Gastrocnemius medialis (tissue), 4 donors: ENCODE results near the gene SCN2A. TPM values are rescaled to one million over a fixed set of nuclear protein-coding genes. Genes with fewer than 3 reads are reported as not detected.
"Not testable (repeated sequence)": the region's sequence is repeated elsewhere in the genome, so short reads cannot be mapped to it uniquely, and the experiment has no call there.

ENCODE experiments used
- ATAC-seq, 2 donors: fragments of 150-250 bp; one replicate each; pipeline ENCODE4 v1.9.1; 2016
- DNase-seq, 2 donors: peaks; one replicate each; pipeline ENCODE4 v3.0.0-alpha.2; 2019
- H3K27ac ChIP-seq, 4 donors: fragments of 200-600 bp; sonication (generic); 1 replicate in 1 of 4; 2 replicates in 3 of 4; pipeline ENCODE4 v1.5.1; 2016 to 2018; ENCODE audit warnings: mild to moderate bottlenecking in 2 of 4, moderate library complexity in 1 of 4
- H3K27me3 ChIP-seq, 3 donors: fragments of 200-600 bp; sonication (generic) in 2 of 3; 1 replicate in 1 of 3; 2 replicates in 2 of 3; pipeline versions ENCODE4 v1.5.1 to v1.6.0; 2016 to 2019; ENCODE audit warnings: mild to moderate bottlenecking in 1 of 3, moderate library complexity in 1 of 3
- H3K36me3 ChIP-seq, 2 donors: fragments of 200-600 bp; sonication (generic) in 1 of 2; one replicate each; pipeline ENCODE4 v1.5.1; 2017 to 2018
- H3K4me1 ChIP-seq, 2 donors: fragments of 200-600 bp; sonication (generic) in 1 of 2; one replicate each; pipeline ENCODE4 v1.5.1; 2016 to 2017; ENCODE audit warnings: mild to moderate bottlenecking in 2 of 2
- H3K4me3 ChIP-seq, 4 donors: fragments of 200-600 bp; sonication (generic) in 3 of 4; 1 replicate in 1 of 4; 2 replicates in 3 of 4; pipeline ENCODE4 v1.5.1; 2016 to 2019; ENCODE audit warnings: mild to moderate bottlenecking in 2 of 4
- H3K9me3 ChIP-seq, 3 donors: fragments of 200-600 bp; sonication (generic) in 2 of 3; 1 replicate in 1 of 3; 2 replicates in 2 of 3; pipeline ENCODE4 v1.5.1; 2016 to 2019
- CTCF ChIP-seq, 5 experiments: fragments of 450-650 bp in 3 of 5; fragments of 200-600 bp in 2 of 5; sonication (generic) in 2 of 5; IDR thresholded peaks in 4 of 5; conservative IDR thresholded peaks in 1 of 5; 1 replicate in 4 of 5; 2 replicates in 1 of 5; pipeline ENCODE4 v1.5.1; 2016 to 2019; ENCODE audit warnings: antibody characterized with exemption in 5 of 5, mild to moderate bottlenecking in 3 of 5, moderate library complexity in 3 of 5
- POLR2A ChIP-seq, 2 donors: fragments of 450-650 bp; IDR thresholded peaks; one replicate each; pipeline ENCODE4 v1.6.1; 2017; ENCODE audit warnings: antibody characterized with exemption in 2 of 2, mild to moderate bottlenecking in 2 of 2, moderate library complexity in 2 of 2
- in situ Hi-C, 4 donors: fragments of 200-750 bp; cut with MboI; loops; one replicate each; pipeline versions ENCODE4 v1.15.0 to v1.8.0; 2017; ENCODE audit warnings: low sequenced_read_pairs in 4 of 4
- intact Hi-C: fragments of 100-400 bp; cut with DNase I; formaldehyde crosslinking; loops from one replicate; pipeline ENCODE4 v1.15.1; 2023; ENCODE audit warnings: low total_unique reads
- total RNA-seq, 4 donors: library from RNA; depleted of rRNA; stranded (reverse); fragments of >200 nt; gene quantifications; one replicate each; pipeline versions ENCODE4 v1.1.0 to v1.2.3, GENCODE V29; 2016

The SCN2A gene
- total RNA-seq, 4 donors from 2014 or later = not detected

GRCh38 chr2:165382362-165382761 is 143.1 kb downstream of the SCN2A start:
- ATAC-seq = no peak
- no peak for TF ChIP-seq POLR2A (IDR thresholded peaks at IDR 0.05)
- no peak for TF ChIP-seq CTCF (IDR thresholded peaks at IDR 0.05 in 4 of 5, conservative IDR thresholded peaks at IDR 0.05 in 1 of 5)
- in situ Hi-C loops = loop anchor here in 1 of 4 donors (25.0 kb wide), 1 partner anchor 480 kb away; no protein-coding TSS in a partner anchor

GRCh38 chr2:165390875-165391274 is 151.7 kb downstream of the SCN2A start:
- H3K4me3 ChIP-seq = no peak overlapping the region
- H3K27me3 ChIP-seq = no peaks in the 10 kb centered on the region
- H3K9me3 ChIP-seq = no peaks in the 10 kb centered on the region
- ATAC-seq = no peak
- no peaks in the 10 kb centered on the region for H3K4me1 ChIP-seq
- DNase-seq = no peak
- H3K27ac ChIP-seq = no peak overlapping the region
- no peaks in the 10 kb centered on the region for H3K36me3 ChIP-seq
- intact Hi-C loops = no loop called here
- no peak for TF ChIP-seq POLR2A (IDR thresholded peaks at IDR 0.05)
- no peak for TF ChIP-seq CTCF (IDR thresholded peaks at IDR 0.05 in 4 of 5, conservative IDR thresholded peaks at IDR 0.05 in 1 of 5)
- in situ Hi-C loops = loop anchor here in 1 of 4 donors (25.0 kb wide), 1 partner anchor 471 kb away; no protein-coding TSS in a partner anchor

More at GRCh38 chr2:165382362-165382761, 143.1 kb downstream of the SCN2A start:
- Histone ChIP-seq H3K36me3 (no peaks in the 10 kb centered on the region), H3K4me3 (no peak overlapping the region), H3K4me1 (no peaks in the 10 kb centered on the region), H3K9me3 (no peaks in the 10 kb centered on the region), H3K27ac (no peak overlapping the region), H3K27me3 (no peaks in the 10 kb centered on the region)
- no peak for DNase-seq
- intact Hi-C loops = no loop called here

- Histone ChIP-seq H3K36me3 (no peaks in the 10 kb centered on the region), H3K27me3 (no peaks in the 10 kb centered on the region), H3K4me3 (no peak overlapping the region), H3K4me1 (no peaks in the 10 kb centered on the region), H3K9me3 (no peaks in the 10 kb centered on the region), H3K27ac (no peak overlapping the region)
- DNase-seq = no peak
- intact Hi-C loops (no loop called here), in situ Hi-C loops (loop anchor here in 1 of 4 donors (25.0 kb wide), 1 partner anchor 471 kb away; no protein-coding TSS in a partner anchor)
- TF ChIP-seq CTCF (IDR thresholded peaks at IDR 0.05 in 4 of 5, conservative IDR thresholded peaks at IDR 0.05 in 1 of 5) (no peak), POLR2A (IDR thresholded peaks at IDR 0.05) (no peak)
- ATAC-seq = no peak
Measured at GRCh38 chr2:165391791-165392190, 152.6 kb downstream of the SCN2A start.

- H3K9me3 ChIP-seq, ATAC-seq, H3K4me1 ChIP-seq, H3K36me3 ChIP-seq, H3K27ac ChIP-seq, H3K27me3 ChIP-seq, intact Hi-C loops, DNase-seq, H3K4me3 ChIP-seq: not testable (repeated sequence)
- in situ Hi-C loops = loop anchor here in 1 of 4 donors (25.0 kb wide), 1 partner anchor 464 kb away; no protein-coding TSS in a partner anchor
Measured at GRCh38 chr2:165398603-165399002, 159.4 kb downstream of the SCN2A start.

- no peak for ATAC-seq
- Histone ChIP-seq H3K27me3 (no peaks in the 10 kb centered on the region), H3K27ac (no peak overlapping the region), H3K4me3 (no peak overlapping the region), H3K36me3 (no peaks in the 10 kb centered on the region), H3K9me3 (no peaks in the 10 kb centered on the region), H3K4me1 (no peaks in the 10 kb centered on the region)
- DNase-seq = no peak
- TF ChIP-seq CTCF (IDR thresholded peaks at IDR 0.05 in 4 of 5, conservative IDR thresholded peaks at IDR 0.05 in 1 of 5) = peak in 4 of 5 experiments; percentile 23 to 59 (median 47)
- no peak for TF ChIP-seq POLR2A (IDR thresholded peaks at IDR 0.05)
- in situ Hi-C loops = loop anchor here in 2 of 4 donors (25.0 kb wide), 2 partner anchors 286 to 461 kb away; no protein-coding TSS in a partner anchor
- intact Hi-C loops = loop anchor here (10.0 kb wide), 2 partner anchors 473 to 723 kb away; partner anchors contain the start of gene SCN1A
Measured at GRCh38 chr2:165401285-165401852, 162.2 kb downstream of the SCN2A start.
